Endothelial cell (in vitro differentiated cells): ENCODE data around the gene SMARCD3. TPM values are rescaled to one million over a fixed set of nuclear protein-coding genes. Genes with fewer than 3 reads are reported as not detected.

Source experiments
- DNase-seq: peaks from one replicate; pipeline ENCODE4 v3.0.0; 2021; ENCODE audit warnings: low spot score
- H3K27ac Mint-ChIP-seq: one replicate; pipeline ENCODE4 v1.8.0; 2021; ENCODE audit warnings: mixed read lengths, inconsistent platforms; ENCODE audit not compliant: unreplicated experiment
- H3K27me3 Mint-ChIP-seq: one replicate; pipeline ENCODE4 v1.8.0; 2021; ENCODE audit warnings: mild to moderate bottlenecking, moderate library complexity, mixed read lengths, inconsistent platforms; ENCODE audit not compliant: unreplicated experiment
- H3K36me3 Mint-ChIP-seq: one replicate; pipeline ENCODE4 v1.8.0; 2021; ENCODE audit warnings: mild to moderate bottlenecking, low read depth, mixed read lengths, inconsistent platforms; ENCODE audit not compliant: unreplicated experiment
- H3K4me1 Mint-ChIP-seq: one replicate; pipeline ENCODE4 v1.8.0; 2021; ENCODE audit warnings: mild to moderate bottlenecking, mixed read lengths, inconsistent platforms; ENCODE audit not compliant: unreplicated experiment
- H3K4me3 Mint-ChIP-seq: one replicate; pipeline ENCODE4 v1.8.0; 2021; ENCODE audit warnings: mild to moderate bottlenecking, mixed read lengths, inconsistent platforms; ENCODE audit not compliant: unreplicated experiment
- H3K9me3 Mint-ChIP-seq: one replicate; pipeline ENCODE4 v1.8.0; 2021; ENCODE audit warnings: mixed read lengths, inconsistent platforms; ENCODE audit not compliant: unreplicated experiment
- total RNA-seq: library from RNA; stranded (reverse); fragmentation: NEBNext Ultra II Directional; extraction: Animal tissue kit (Norgen Biotek cat#: 25700); gene quantifications from one replicate; pipeline ENCODE4 v1.2.1, GENCODE V29; 2021; ENCODE audit not compliant: unreplicated experiment
- TF ChIP-seq, protein P1 (sequence below): fragments of 200-600 bp; sonication (generic); IDR thresholded peaks from one replicate; pipeline ENCODE4 v1.5.0; 2021; ENCODE audit warnings: antibody characterized with exemption; ENCODE audit not compliant: unreplicated experiment

SMARCD3 gene
- total RNA-seq, 1 donor from 2014 or later, result 5.4 TPM

DNA sequence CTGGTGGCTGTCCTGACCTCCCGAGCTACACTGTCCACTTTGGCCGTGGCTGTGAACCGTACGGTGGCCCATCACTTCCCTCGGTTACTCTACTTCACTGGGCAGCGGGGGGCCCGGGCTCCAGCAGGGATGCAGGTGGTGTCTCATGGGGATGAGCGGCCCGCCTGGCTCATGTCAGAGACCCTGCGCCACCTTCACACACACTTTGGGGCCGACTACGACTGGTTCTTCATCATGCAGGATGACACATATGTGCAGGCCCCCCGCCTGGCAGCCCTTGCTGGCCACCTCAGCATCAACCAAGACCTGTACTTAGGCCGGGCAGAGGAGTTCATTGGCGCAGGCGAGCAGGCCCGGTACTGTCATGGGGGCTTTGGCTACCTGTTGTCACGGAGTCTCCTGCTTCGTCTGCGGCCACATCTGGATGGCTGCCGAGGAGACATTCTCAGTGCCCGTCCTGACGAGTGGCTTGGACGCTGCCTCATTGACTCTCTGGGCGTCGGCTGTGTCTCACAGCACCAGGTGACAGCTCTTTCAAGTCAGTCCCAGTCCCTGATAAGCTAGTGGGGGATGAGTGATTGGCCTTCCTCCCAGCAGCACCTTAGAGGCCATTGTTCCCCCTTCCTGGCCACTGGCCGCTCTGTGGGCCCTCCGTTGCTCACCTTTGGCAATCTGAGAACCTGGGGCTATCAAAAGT is 13.3 kb downstream of the SMARCD3 start:
- H3K9me3 Mint-ChIP-seq, result no peaks in the 10 kb centered on the region
- H3K36me3 Mint-ChIP-seq, result peaks cover 18% of the 10 kb centered on the region
- TF ChIP-seq, protein P1, sequence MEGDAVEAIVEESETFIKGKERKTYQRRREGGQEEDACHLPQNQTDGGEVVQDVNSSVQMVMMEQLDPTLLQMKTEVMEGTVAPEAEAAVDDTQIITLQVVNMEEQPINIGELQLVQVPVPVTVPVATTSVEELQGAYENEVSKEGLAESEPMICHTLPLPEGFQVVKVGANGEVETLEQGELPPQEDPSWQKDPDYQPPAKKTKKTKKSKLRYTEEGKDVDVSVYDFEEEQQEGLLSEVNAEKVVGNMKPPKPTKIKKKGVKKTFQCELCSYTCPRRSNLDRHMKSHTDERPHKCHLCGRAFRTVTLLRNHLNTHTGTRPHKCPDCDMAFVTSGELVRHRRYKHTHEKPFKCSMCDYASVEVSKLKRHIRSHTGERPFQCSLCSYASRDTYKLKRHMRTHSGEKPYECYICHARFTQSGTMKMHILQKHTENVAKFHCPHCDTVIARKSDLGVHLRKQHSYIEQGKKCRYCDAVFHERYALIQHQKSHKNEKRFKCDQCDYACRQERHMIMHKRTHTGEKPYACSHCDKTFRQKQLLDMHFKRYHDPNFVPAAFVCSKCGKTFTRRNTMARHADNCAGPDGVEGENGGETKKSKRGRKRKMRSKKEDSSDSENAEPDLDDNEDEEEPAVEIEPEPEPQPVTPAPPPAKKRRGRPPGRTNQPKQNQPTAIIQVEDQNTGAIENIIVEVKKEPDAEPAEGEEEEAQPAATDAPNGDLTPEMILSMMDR, result no peak
- H3K4me3 Mint-ChIP-seq, result no peak overlapping the region
- no peak for DNase-seq
- peaks cover 22% of the 10 kb centered on the region for H3K4me1 Mint-ChIP-seq
- H3K27me3 Mint-ChIP-seq, result peaks cover 19% of the 10 kb centered on the region
- H3K27ac Mint-ChIP-seq, result no peak overlapping the region

DNA sequence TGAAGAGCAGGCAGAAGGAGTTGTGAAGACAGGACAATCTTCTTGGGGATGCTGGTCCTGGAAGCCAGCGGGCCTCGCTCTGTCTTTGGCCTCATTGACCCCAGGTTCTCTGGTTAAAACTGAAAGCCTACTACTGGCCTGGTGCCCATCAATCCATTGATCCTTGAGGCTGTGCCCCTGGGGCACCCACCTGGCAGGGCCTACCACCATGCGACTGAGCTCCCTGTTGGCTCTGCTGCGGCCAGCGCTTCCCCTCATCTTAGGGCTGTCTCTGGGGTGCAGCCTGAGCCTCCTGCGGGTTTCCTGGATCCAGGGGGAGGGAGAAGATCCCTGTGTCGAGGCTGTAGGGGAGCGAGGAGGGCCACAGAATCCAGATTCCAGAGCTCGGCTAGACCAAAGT is 14.7 kb downstream of the SMARCD3 start:
- Mint-ChIP-seq H3K36me3 (peaks cover 14% of the 10 kb centered on the region), H3K4me3 (peak overlapping the region; percentile 98), H3K27ac (peak overlapping the region; percentile 93), H3K27me3 (peaks cover 15% of the 10 kb centered on the region), H3K9me3 (no peaks in the 10 kb centered on the region), H3K4me1 (peaks cover 22% of the 10 kb centered on the region)
- TF ChIP-seq, protein P1, result no peak
- no peak for DNase-seq

DNA sequence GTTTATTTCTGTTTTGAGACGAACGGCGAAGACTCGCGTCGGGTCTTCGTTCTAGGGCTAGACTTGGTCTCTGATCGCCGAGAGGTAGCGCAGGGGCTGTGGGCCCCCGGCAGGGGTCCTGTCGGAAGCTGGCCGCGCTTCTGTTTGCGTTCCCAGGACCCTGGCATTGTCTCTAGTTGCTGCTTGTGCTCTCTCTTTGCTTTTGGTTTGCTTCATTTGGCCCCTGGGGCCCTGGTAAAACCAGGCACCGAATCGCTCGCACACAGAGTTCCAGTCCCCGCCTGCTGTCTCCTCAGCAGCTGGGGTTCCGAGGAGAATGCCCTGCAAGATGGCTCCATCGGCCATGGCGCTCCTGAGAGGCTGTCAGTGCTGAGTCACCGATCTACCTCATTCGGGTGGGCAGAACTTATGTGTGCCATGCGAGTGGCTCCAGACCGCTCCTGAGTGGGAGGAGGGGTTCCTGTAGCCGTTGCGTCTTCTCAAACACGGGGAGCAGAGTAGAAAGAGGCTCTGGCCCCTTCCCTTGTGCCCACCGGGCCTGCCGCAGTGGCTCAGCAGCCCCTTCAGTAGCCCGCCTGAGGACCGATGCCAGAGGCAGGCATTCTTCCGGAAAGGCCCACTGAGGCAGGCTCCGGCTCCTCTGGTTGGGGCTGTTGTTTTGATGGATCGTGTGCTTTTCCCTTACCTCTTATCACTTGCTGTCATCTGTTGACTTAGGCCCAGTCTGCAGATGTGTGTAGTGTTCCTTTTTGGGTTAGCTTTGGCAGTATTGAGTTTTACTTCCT is 15.4 kb downstream of the SMARCD3 start:
- Mint-ChIP-seq H3K27ac (peak overlapping the region; percentile 93), H3K4me1 (peaks cover 23% of the 10 kb centered on the region), H3K4me3 (peak overlapping the region; percentile 98), H3K36me3 (peaks cover 12% of the 10 kb centered on the region), H3K27me3 (peaks cover 15% of the 10 kb centered on the region), H3K9me3 (no peaks in the 10 kb centered on the region)
- TF ChIP-seq, protein P1, result no peak
- DNase-seq, result no peak

DNA sequence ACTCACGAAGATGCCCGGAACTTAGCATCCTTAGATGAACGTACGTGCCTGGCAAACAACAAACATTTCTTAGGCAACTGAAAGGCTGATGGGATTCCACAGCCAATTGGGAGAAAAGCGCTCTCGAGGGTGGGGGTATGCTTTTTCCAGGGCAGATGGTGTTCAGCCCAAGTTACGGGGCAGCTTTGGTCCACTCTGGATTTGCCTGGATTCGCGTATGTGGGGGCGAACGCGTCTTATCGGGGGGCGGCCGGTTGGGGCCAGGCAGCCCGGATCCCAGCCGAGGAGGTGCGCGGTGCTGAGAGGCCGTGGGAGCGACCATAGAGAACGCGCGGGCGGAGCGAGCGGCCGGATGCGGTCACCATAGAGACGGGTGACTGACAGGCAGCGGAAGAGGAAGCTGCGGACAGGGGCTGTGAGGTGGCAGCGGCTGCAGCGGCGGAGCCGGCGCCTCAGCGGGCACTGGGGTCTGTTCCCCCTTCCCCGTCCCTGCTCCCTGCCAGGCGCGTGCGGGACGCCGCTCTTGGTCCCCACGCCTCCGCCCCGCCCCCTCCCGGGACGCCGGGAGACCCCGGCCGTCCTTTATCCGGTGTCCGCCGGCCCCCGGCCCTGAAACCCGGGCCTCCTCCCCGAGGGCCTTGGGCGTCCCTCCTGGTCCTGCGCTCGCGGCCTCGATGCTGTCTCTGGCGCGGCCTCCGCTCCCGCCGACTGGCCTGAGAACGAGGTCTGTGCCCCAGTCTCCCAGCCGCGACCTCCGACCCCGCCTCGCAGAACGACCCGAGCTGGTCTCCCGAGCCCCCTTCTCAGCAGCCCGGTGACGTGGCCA is 16.2 kb downstream of the SMARCD3 start, which contains the start of gene CHPF2:
Gene CHPF2 (plus strand): TSS at position 393 of the 826 bp plus-strand sequence. CDS start 1,529 bp downstream, outside the sequence.
- H3K4me1 Mint-ChIP-seq, result peaks cover 28% of the 10 kb centered on the region
- peaks cover 15% of the 10 kb centered on the region for H3K27me3 Mint-ChIP-seq
- no peaks in the 10 kb centered on the region for H3K9me3 Mint-ChIP-seq
- peak; percentile 87 for DNase-seq
- H3K36me3 Mint-ChIP-seq, result peaks cover 12% of the 10 kb centered on the region
- H3K4me3 Mint-ChIP-seq, result peak within 1 kb of the TSS; percentile 98
- peak within 1 kb of the TSS; percentile 93 for H3K27ac Mint-ChIP-seq
- TF ChIP-seq, protein P1, result no peak
